Fibroblast of lung (primary cell): ENCODE data around the gene RIOK3. TPM values are rescaled to one million over a fixed set of nuclear protein-coding genes. Genes with fewer than 3 reads are reported as not detected.

Source experiments
- DNase-seq, 2 donors: peaks; one replicate each; pipeline versions ENCODE4 v3.0.0 to v3.0.0-alpha.2; 2010; ENCODE audit warnings: low read depth in 2 of 2
- H2AFZ ChIP-seq: 2 replicates; pipeline ENCODE4 v1.5.1; 2012; ENCODE audit warnings: low read length, control low read depth, inconsistent platforms
- H3K27ac ChIP-seq: 2 replicates; pipeline ENCODE4 v1.5.1; 2011; ENCODE audit warnings: low read length, control low read depth; ENCODE audit not compliant: insufficient read depth
- H3K27me3 ChIP-seq: 2 replicates; pipeline ENCODE4 v1.5.1; 2011; ENCODE audit warnings: mild to moderate bottlenecking, low read length; ENCODE audit not compliant: control insufficient read depth, insufficient read depth
- H3K36me3 ChIP-seq: 2 replicates; pipeline ENCODE4 v1.5.1; 2011; ENCODE audit warnings: low read length; ENCODE audit not compliant: control insufficient read depth, insufficient read depth
- H3K4me1 ChIP-seq: 2 replicates; pipeline ENCODE4 v1.5.1; 2011; ENCODE audit warnings: low read length; ENCODE audit not compliant: control insufficient read depth, insufficient read depth; ENCODE audit errors: extremely low read depth
- H3K4me2 ChIP-seq: 2 replicates; pipeline ENCODE4 v1.5.1; 2011; ENCODE audit warnings: low read length, control low read depth; ENCODE audit not compliant: insufficient read depth; ENCODE audit errors: extremely low read depth
- H3K4me3 ChIP-seq, 4 experiments: fragments of 200-600 bp in 1 of 4; sonication (generic) in 1 of 4; replicated peaks in 1 of 4; 2 replicates each; pipeline ENCODE4 v1.5.1; 2011 to 2016; ENCODE audit warnings: low read length in 4 of 4, low read depth in 3 of 4, mild to moderate bottlenecking in 3 of 4, control low read depth in 2 of 4, inconsistent platforms in 1 of 4, mixed read lengths in 1 of 4; ENCODE audit not compliant: insufficient read depth in 1 of 4; ENCODE audit errors: control extremely low read depth in 1 of 4
- H3K79me2 ChIP-seq: 2 replicates; pipeline ENCODE4 v1.5.1; 2012; ENCODE audit warnings: mild to moderate bottlenecking, low read length, inconsistent platforms; ENCODE audit not compliant: control insufficient read depth, insufficient read depth
- H3K9ac ChIP-seq: 2 replicates; pipeline ENCODE4 v1.5.1; 2011; ENCODE audit warnings: mild to moderate bottlenecking, low read length, control low read depth; ENCODE audit not compliant: insufficient read depth
- H3K9me3 ChIP-seq: 2 replicates; pipeline ENCODE4 v1.5.1; 2012; ENCODE audit warnings: low read depth, low read length; ENCODE audit not compliant: control insufficient read depth, insufficient read depth
- H4K20me1 ChIP-seq: 2 replicates; pipeline ENCODE4 v1.5.1; 2011; ENCODE audit warnings: low read length; ENCODE audit not compliant: control insufficient read depth, insufficient read depth; ENCODE audit errors: extremely low read depth
- EZH2 ChIP-seq: IDR thresholded peaks from 2 replicates; pipeline ENCODE4 v1.5.1; 2012; ENCODE audit warnings: low read length, control low read depth, mild to moderate bottlenecking; ENCODE audit errors: missing control alignments
- polyA plus RNA-seq, 2 donors: library from polyadenylated mRNA; depleted of rRNA in 1 of 2; stranded (reverse) in 1 of 2; unstranded in 1 of 2; fragments of >200 nt; gene quantifications; 2 replicates each; pipeline ENCODE4 v1.2.1, GENCODE V29; 2011 to 2012; ENCODE audit warnings: missing spikeins in 1 of 2
- total RNA-seq: library from RNA; depleted of rRNA; stranded (reverse); fragments of >200 nt; gene quantifications from 2 replicates; pipeline ENCODE4 v1.2.1, GENCODE V29; 2014
- TF ChIP-seq, protein P1 (sequence below), 2 donors: IDR thresholded peaks in 1 of 2; conservative IDR thresholded peaks in 1 of 2; 1 replicate in 1 of 2; 2 replicates in 1 of 2; pipeline ENCODE4 v1.5.1; 2011 to 2012; ENCODE audit warnings: low read length in 2 of 2, control low read depth in 1 of 2, inconsistent platforms in 1 of 2, low read depth in 1 of 2, mild to moderate bottlenecking in 1 of 2

Gene RIOK3
- total and polyA plus RNA-seq, 2 donors (not counting 1 experiment from before 2014, with no cell fraction given), result 48.4 to 78.8 TPM

DNA sequence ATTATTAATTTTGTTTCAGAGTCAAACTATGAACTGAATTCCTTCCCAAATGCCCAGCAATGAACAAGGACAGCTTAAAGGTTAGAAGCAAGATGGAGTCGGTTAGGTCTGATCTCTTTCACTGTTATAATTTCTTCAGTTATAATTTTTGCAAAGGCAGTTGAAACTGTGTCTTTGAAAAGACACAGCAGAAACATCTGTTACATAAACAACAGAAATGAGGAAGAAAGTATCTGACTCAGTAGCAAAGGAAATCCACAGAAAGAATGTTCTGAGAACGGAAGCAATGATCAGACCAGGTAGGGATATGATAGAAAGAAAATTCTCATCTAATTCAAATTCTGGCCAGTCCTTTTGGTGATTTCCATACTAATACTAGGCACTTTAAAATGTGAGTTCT is 45.0 kb downstream of the RIOK3 start:
- Histone ChIP-seq H3K4me1 (peaks cover 2% of the 10 kb centered on the region), H3K9me3 (no peaks in the 10 kb centered on the region), H4K20me1 (no peaks in the 10 kb centered on the region), H3K27ac (no peak overlapping the region), H3K9ac (no peak overlapping the region), H3K27me3 (no peaks in the 10 kb centered on the region), H3K4me3 (no peak overlapping the region), H2AFZ (no peak overlapping the region), H3K79me2 (no peaks in the 10 kb centered on the region), H3K36me3 (no peaks in the 10 kb centered on the region), H3K4me2 (no peak overlapping the region)
- DNase-seq, result no peak
- TF ChIP-seq EZH2, result no peak
- TF ChIP-seq, protein P1, sequence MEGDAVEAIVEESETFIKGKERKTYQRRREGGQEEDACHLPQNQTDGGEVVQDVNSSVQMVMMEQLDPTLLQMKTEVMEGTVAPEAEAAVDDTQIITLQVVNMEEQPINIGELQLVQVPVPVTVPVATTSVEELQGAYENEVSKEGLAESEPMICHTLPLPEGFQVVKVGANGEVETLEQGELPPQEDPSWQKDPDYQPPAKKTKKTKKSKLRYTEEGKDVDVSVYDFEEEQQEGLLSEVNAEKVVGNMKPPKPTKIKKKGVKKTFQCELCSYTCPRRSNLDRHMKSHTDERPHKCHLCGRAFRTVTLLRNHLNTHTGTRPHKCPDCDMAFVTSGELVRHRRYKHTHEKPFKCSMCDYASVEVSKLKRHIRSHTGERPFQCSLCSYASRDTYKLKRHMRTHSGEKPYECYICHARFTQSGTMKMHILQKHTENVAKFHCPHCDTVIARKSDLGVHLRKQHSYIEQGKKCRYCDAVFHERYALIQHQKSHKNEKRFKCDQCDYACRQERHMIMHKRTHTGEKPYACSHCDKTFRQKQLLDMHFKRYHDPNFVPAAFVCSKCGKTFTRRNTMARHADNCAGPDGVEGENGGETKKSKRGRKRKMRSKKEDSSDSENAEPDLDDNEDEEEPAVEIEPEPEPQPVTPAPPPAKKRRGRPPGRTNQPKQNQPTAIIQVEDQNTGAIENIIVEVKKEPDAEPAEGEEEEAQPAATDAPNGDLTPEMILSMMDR (conservative IDR thresholded peaks at IDR 0.05 in 1 of 2, IDR thresholded peaks at IDR 0.05 in 1 of 2; ENCODE audit: low read depth in 1 of 2, low read length in 2 of 2), result no peak

DNA sequence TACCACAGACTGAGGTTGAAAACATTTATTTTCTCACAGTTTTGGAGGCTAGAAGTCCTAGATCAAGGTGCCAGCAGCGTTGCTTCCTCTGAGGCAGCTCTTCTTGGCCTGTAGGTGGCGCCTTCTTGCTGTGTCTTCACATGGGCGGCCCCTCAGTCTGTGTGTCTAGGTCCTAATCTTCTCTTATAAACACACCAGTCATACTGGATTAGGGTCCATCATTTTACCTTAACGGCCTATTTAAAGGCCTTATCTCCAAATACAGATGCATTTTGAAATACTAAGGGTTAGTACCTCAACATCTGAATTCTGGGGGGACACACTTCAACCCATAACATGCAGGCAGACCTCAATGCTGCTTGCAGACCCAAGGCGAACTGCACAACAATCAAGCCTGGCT is 45.8 kb downstream of the RIOK3 start:
- H4K20me1 ChIP-seq, result no peaks in the 10 kb centered on the region
- peak; percentile 67 to 77 for DNase-seq
- no peaks in the 10 kb centered on the region for H3K36me3 ChIP-seq
- TF ChIP-seq, protein P1 (conservative IDR thresholded peaks at IDR 0.05 in 1 of 2, IDR thresholded peaks at IDR 0.05 in 1 of 2; ENCODE audit: low read depth in 1 of 2, low read length in 2 of 2), result peak; percentile 75 to 94
- TF ChIP-seq EZH2, result no peak
- H3K27me3 ChIP-seq, result no peaks in the 10 kb centered on the region
- H2AFZ ChIP-seq, result no peak overlapping the region
- no peaks in the 10 kb centered on the region for H3K9me3 ChIP-seq
- no peak overlapping the region for H3K9ac ChIP-seq
- H3K4me1 ChIP-seq, result peaks cover 2% of the 10 kb centered on the region
- peaks cover 2% of the 10 kb centered on the region for H3K79me2 ChIP-seq
- H3K4me2 ChIP-seq, result no peak overlapping the region
- H3K27ac ChIP-seq, result no peak overlapping the region
- no peak overlapping the region for H3K4me3 ChIP-seq

DNA sequence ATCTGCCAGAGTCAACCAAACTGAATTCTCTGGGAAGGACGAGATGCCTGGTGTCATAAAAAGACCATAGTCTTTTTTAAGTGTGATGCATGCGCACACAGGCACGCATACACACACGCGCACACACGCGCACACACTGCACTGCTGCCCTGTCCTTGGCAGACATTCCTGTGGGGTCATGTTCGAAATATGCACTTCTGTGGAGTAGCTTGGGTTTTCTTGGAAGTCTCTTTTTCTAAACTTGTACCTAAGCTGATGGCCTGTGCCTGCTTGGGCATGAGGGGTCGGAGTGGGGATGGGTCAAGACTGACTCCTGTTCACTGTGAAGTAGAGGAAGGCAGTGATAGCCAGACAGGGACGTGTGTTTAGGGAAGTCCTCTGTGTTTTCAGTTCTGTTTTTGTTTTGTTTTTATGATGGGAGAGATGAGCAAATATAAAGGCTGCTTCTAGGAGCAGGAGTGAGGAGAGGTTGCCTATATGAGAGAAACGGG is 46.2 kb downstream of the RIOK3 start:
- H3K4me1 ChIP-seq, result peaks cover 2% of the 10 kb centered on the region
- no peak overlapping the region for H3K4me2 ChIP-seq
- H4K20me1 ChIP-seq, result no peaks in the 10 kb centered on the region
- no peaks in the 10 kb centered on the region for H3K9me3 ChIP-seq
- TF ChIP-seq, protein P1 (conservative IDR thresholded peaks at IDR 0.05 in 1 of 2, IDR thresholded peaks at IDR 0.05 in 1 of 2; ENCODE audit: low read depth in 1 of 2, low read length in 2 of 2), result no peak
- no peak for TF ChIP-seq EZH2
- peaks cover 5% of the 10 kb centered on the region for H3K79me2 ChIP-seq
- H3K9ac ChIP-seq, result no peak overlapping the region
- H3K27me3 ChIP-seq, result no peaks in the 10 kb centered on the region
- H3K36me3 ChIP-seq, result no peaks in the 10 kb centered on the region
- H2AFZ ChIP-seq, result no peak overlapping the region
- DNase-seq, result peak; percentile 56 to 65
- H3K27ac ChIP-seq, result no peak overlapping the region
- H3K4me3 ChIP-seq, result no peak overlapping the region
